Panc1 (cell line): ENCODE measurements around the gene SDK1.

Source experiments
- REST ChIP-seq, 2 experiments: IDR thresholded peaks; 2 replicates each; pipeline ENCODE4 v1.6.1; 2011 to 2012; ENCODE audit warnings: low read depth in 2 of 2, control low read depth in 1 of 2, low read length in 1 of 2, mild to moderate bottlenecking in 1 of 2, moderate library complexity in 1 of 2; ENCODE audit not compliant: insufficient read depth in 1 of 2
- SIN3A ChIP-seq: IDR thresholded peaks from 2 replicates; pipeline ENCODE4 v1.6.1; 2012; ENCODE audit warnings: low read depth, mild to moderate bottlenecking, low read length, moderate library complexity, borderline replicate concordance; ENCODE audit not compliant: insufficient read depth
- TF ChIP-seq, protein P1 (sequence below): fragments of 450-650 bp; IDR thresholded peaks from 2 replicates; pipeline ENCODE4 v1.5.1; 2017; ENCODE audit warnings: mild to moderate bottlenecking

GRCh38 chr7:4013793-4014192 is 712.7 kb downstream of the SDK1 start:
- TF ChIP-seq, protein P1, sequence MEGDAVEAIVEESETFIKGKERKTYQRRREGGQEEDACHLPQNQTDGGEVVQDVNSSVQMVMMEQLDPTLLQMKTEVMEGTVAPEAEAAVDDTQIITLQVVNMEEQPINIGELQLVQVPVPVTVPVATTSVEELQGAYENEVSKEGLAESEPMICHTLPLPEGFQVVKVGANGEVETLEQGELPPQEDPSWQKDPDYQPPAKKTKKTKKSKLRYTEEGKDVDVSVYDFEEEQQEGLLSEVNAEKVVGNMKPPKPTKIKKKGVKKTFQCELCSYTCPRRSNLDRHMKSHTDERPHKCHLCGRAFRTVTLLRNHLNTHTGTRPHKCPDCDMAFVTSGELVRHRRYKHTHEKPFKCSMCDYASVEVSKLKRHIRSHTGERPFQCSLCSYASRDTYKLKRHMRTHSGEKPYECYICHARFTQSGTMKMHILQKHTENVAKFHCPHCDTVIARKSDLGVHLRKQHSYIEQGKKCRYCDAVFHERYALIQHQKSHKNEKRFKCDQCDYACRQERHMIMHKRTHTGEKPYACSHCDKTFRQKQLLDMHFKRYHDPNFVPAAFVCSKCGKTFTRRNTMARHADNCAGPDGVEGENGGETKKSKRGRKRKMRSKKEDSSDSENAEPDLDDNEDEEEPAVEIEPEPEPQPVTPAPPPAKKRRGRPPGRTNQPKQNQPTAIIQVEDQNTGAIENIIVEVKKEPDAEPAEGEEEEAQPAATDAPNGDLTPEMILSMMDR, result no peak
- TF ChIP-seq REST (IDR thresholded peaks at IDR 0.05; ENCODE audit: insufficient read depth in 1 of 2, low read depth in 2 of 2, low read length in 1 of 2) (no peak), SIN3A (no peak)
